HUES64 (cell line): ENCODE measurements around the gene ITGB2.

ENCODE experiments used
- H3K27ac ChIP-seq: 2 replicates; pipeline ENCODE4 v1.7.0; 2013; ENCODE audit warnings: low read depth, low read length, inconsistent platforms
- H3K27me3 ChIP-seq: 2 replicates; pipeline ENCODE4 v1.6.1; 2013; ENCODE audit warnings: mild to moderate bottlenecking, low read length; ENCODE audit not compliant: insufficient read depth
- H3K36me3 ChIP-seq: 2 replicates; pipeline ENCODE4 v1.6.1; 2013; ENCODE audit warnings: mild to moderate bottlenecking, low read length; ENCODE audit not compliant: insufficient read depth
- H3K4me1 ChIP-seq: 2 replicates; pipeline ENCODE4 v1.6.1; 2013; ENCODE audit warnings: mild to moderate bottlenecking, low read length, moderate library complexity; ENCODE audit not compliant: insufficient read depth
- H3K4me3 ChIP-seq: 2 replicates; pipeline ENCODE4 v1.5.1; 2013; ENCODE audit warnings: mild to moderate bottlenecking, low read length, moderate library complexity
- H3K9ac ChIP-seq: 2 replicates; pipeline ENCODE4 v1.6.1; 2013; ENCODE audit warnings: mild to moderate bottlenecking, low read depth, low read length
- H3K9me3 ChIP-seq: 2 replicates; pipeline ENCODE4 v1.6.1; 2013; ENCODE audit warnings: low read depth, low read length; ENCODE audit not compliant: insufficient read depth
- WGBS: fragments of 150-250, 120-280 bp; methylation state at CpG from one replicate; pipeline ENCODE4 v1.1.7; 2013; ENCODE audit warnings: missing lambda C conversion rate; 5-methylcytosine and 5-hydroxymethylcytosine counted together

Gene ITGB2

DNA sequence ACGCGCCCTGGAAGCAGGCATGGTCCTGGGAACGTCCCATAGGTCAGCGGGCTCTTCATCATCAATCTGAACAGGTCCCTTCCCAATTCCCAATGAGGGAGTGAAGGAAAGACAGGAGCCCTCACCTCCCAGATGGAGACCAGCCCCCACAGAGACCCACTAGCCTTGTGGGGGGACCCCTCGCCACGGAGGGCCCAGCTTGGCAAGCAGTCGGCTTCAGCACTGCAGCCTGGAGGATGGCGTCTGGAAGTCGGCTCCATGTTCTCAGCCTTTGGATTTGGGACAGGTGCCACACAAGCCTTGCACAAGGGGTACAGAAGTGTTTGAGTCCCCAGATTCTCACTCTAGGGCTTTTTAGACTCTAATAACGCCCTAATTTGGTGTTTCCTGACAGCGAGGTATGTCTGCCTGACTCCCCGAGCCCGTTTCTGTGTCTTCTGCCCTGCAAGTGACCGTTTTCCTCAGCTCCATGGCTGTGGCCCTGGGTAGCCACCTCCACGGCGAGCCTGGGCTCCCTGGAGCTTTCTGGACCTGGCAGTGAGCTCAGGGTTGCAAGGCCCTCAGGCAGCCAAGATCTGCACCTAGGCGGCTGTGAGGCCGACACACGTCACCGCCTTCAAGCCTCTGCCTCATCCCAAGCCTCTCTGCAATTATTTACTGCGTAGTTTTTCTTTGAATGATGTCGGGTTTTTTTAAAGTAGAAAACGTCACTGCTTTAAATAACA, 77.8 kb downstream of the ITGB2 start:
- Histone ChIP-seq H3K27me3 (no peaks in the 10 kb centered on the region), H3K4me3 (no peak overlapping the region)
- WGBS: 90% methylated on average over 22 of the region's 23 CpGs

DNA sequence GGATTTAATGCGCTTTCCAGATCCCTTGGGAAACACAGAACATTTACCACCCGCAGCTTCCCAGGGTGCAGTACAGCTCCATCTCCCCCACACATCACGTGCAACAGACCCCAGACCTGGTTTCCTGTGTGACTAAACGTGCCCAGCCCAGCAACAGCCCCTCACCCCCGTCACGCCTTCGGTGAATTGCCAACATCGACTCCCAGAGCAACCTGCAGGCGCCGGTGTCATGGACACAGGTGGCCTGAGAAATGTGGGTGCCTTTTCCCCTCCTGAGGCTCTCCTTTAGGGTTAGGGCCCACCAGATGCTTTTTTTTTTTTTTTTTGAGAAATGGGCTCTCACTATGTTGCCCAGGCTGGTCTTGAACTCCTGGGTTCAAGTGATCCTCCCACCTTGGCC, 78.6 kb downstream of the ITGB2 start:
- H3K4me3 ChIP-seq: no peak overlapping the region
- WGBS: 90% methylated on average over 10 of the region's 10 CpGs
- H3K4me1 ChIP-seq: peaks cover 6% of the 10 kb centered on the region
- no peak overlapping the region for H3K9ac ChIP-seq
- H3K36me3 ChIP-seq: no peaks in the 10 kb centered on the region
- H3K9me3 ChIP-seq: no peaks in the 10 kb centered on the region
- no peak overlapping the region for H3K27ac ChIP-seq
- H3K27me3 ChIP-seq: no peaks in the 10 kb centered on the region

More for the DNA sequence above, 77.8 kb downstream of the ITGB2 start:
- Histone ChIP-seq H3K9me3 (no peaks in the 10 kb centered on the region), H3K4me1 (peaks cover 6% of the 10 kb centered on the region), H3K27ac (no peak overlapping the region), H3K9ac (no peak overlapping the region), H3K36me3 (no peaks in the 10 kb centered on the region)

DNA sequence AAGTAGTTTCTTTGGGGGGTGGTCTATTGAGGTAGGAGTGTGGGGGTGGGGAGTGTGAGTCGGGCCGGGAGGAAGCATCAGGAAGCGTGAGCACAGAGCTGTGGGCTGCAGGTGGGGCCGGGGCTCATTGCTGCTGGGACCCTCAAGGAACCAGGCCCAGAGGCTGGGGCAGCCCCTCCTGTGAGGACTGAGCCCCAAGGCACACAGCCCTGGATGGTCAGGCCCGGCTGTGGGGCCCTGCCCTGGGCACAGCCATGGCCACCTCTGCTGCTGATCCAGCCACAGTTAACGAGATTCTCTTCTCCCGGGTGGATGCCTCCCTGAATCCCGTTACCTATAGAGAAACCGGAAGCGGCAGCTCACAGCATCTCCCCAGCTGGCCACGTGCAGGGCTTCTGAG, 79.9 kb downstream of the ITGB2 start:
- H3K27me3 ChIP-seq: no peaks in the 10 kb centered on the region

DNA sequence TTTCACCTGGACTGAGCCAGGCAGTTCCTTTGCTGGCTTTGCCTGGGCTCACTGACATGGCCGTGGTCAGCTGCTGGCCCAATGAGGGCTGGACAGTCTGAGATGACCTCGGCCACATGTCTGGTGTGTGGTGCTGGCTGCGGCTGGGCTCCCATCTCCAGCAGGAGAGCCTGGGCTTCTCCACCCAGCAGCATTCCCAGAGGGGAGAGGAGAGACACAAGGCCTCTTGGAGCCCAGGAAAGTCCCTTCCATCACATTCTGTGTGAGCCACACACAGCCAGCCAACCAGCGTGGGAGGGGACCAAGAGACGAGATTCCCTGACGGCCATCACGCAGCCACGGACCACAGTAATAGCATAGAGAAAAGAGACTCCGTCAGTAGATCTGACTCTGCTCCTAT, 81.7 kb downstream of the ITGB2 start:
- Histone ChIP-seq H3K4me1 (no peaks in the 10 kb centered on the region), H3K9me3 (no peaks in the 10 kb centered on the region), H3K27me3 (no peaks in the 10 kb centered on the region), H3K27ac (no peak overlapping the region), H3K9ac (no peak overlapping the region), H3K4me3 (no peak overlapping the region), H3K36me3 (no peaks in the 10 kb centered on the region)
- WGBS: 94% methylated on average over 9 of the region's 9 CpGs

More for the DNA sequence above, 79.9 kb downstream of the ITGB2 start:
- no peaks in the 10 kb centered on the region for H3K4me1 ChIP-seq
- H3K36me3 ChIP-seq: no peaks in the 10 kb centered on the region
- H3K27ac ChIP-seq: no peak overlapping the region
- no peaks in the 10 kb centered on the region for H3K9me3 ChIP-seq
- no peak overlapping the region for H3K4me3 ChIP-seq
- 87% methylated on average over 11 of the region's 11 CpGs for WGBS
- H3K9ac ChIP-seq: no peak overlapping the region

DNA sequence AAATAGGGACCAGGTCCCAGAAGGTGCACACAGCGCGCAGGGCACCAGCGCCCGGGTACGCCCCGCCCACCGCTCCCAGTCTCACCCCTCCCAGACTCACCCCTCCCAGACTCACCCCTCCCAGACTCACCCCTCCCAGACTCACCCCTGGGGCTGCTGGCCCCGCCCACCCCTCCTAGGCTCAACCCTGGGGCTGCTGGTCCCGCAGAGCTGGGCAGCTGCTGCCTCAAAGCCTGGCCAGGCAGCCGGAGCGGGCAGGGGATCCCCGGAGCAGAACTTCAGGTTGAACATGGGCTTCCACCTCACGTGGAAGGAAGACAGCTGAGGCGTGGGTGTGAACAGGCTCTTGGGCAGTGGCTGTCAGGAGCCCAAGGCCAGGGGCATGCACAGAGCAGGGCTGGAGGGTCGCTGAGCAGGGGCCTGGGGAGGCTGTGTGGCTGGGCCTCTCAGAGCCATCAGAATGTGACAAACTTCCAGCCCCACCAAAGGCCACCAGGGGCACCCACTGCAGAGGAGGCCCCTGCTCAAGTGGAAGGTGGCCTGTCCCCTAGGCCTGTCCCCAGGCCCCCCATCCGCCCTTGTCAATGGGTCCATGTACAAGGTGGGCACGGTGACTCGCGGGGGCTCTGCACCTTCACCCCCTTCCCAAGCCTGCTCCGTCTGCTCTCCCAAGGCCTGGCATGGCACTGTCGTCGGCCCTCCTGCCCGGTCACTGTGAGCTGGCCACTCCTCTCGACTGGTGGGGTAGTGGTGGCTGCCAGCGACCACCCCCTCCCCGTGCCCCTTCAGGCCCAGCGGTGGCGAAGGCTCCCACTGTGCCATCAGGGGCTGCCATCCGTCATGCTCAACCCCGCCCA, 82.4 kb downstream of the ITGB2 start:
- H3K4me1 ChIP-seq: no peaks in the 10 kb centered on the region

DNA sequence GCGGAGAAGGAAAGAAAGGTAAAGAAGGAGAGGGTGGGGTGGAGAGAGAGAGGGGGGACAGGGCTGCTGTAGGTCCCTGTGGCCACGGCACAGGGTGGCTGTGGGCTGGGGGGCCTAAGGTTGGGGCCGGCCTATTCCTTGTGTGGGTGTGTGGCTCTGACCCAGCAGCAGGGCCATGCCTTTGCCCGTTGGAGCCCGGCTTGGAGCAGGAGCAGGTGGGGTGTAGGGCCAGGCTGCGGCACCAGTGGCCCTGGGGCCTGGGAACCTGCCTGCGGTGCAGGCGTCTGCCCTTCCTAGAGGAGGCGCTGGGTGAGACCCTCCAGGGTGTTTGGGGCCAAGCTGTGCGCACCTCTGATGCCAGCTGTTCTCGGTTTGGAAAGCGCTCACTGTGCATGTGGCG, 83.2 kb downstream of the ITGB2 start:
- Histone ChIP-seq H3K9me3 (no peaks in the 10 kb centered on the region), H3K9ac (no peak overlapping the region), H3K36me3 (no peaks in the 10 kb centered on the region), H3K27me3 (no peaks in the 10 kb centered on the region), H3K27ac (no peak overlapping the region), H3K4me3 (no peak overlapping the region), H3K4me1 (no peaks in the 10 kb centered on the region)
- 93% methylated on average over 13 of the region's 13 CpGs for WGBS

More for the DNA sequence above, 82.4 kb downstream of the ITGB2 start:
- Histone ChIP-seq H3K9me3 (no peaks in the 10 kb centered on the region), H3K36me3 (no peaks in the 10 kb centered on the region), H3K27ac (no peak overlapping the region), H3K27me3 (no peaks in the 10 kb centered on the region), H3K4me3 (no peak overlapping the region), H3K9ac (no peak overlapping the region)
- 88% methylated on average over 30 of the region's 30 CpGs for WGBS

DNA sequence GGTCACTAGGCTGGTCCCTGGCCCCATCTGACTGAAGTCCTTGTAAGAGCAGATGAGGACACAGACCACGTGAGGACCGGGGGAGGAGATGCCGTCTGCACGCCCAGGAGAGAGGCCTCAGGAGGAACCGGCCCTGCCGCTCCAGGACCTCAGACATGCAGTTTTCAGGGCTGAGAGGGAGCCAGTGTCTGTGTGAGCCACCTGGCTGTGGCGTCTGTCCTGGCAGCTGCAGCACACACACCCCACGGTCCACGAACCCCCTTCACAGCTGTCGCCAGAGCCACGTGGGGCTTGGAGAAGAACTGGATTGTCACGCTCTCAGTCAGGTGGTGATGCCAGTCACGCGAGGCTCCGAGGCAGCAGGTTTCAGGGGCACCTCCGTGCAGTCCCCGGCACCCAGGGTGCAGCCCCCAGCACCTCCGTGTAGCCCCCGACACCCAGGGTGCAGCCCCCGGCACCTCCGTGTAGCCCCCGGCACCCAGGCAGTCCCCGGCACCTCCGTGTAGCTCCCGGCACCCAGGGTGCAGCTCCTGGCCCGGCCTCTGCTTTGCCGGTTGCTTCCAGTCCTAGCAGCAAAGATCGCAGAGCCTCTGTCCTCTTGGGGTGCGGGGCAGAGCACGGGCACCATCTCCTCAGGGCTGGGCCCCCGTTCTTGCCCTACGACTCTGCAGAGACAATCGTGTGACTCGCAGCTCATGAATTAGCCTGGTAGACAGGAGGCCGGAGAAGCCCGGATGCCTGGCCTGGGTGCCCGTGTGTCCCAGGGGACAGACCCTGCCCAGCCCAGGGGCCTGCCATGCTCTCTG, 83.8 kb downstream of the ITGB2 start:
- H3K9ac ChIP-seq: no peak overlapping the region
- no peaks in the 10 kb centered on the region for H3K4me1 ChIP-seq
- no peak overlapping the region for H3K27ac ChIP-seq
- H3K36me3 ChIP-seq: no peaks in the 10 kb centered on the region
- no peaks in the 10 kb centered on the region for H3K9me3 ChIP-seq
- no peak overlapping the region for H3K4me3 ChIP-seq
- WGBS: 88% methylated on average over 37 of the region's 37 CpGs
- no peaks in the 10 kb centered on the region for H3K27me3 ChIP-seq

DNA sequence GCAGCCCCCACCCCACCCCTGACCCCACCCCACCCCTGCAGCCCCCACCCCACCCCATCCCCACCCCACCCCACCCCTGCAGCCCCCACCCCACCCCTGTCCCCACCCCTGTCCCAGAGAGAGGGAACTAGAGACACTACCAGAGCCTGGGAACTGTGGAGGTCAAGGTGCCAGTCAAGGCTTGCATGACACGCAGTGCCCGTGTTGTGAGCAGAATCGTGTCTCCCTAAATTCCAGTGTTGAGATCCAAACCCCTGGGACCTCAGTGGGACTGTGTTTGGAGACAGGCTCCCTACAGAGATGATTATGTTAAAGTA, 84.4 kb downstream of the ITGB2 start:
- H3K9ac ChIP-seq: no peak overlapping the region
- no peaks in the 10 kb centered on the region for H3K36me3 ChIP-seq
- H3K27ac ChIP-seq: no peak overlapping the region
- H3K4me1 ChIP-seq: no peaks in the 10 kb centered on the region
- WGBS: 87% methylated on average over 3 of the region's 3 CpGs
- H3K9me3 ChIP-seq: no peaks in the 10 kb centered on the region
- H3K27me3 ChIP-seq: no peaks in the 10 kb centered on the region
- H3K4me3 ChIP-seq: no peak overlapping the region
